ENCODE measurements around the gene RAB39A. TPM values are rescaled to one million over a fixed set of nuclear protein-coding genes. Genes with fewer than 3 reads are reported as not detected.
"Not testable (repeated sequence)": the region's sequence is repeated elsewhere in the genome, so short reads cannot be mapped to it uniquely, and the experiment has no call there.

RAB39A gene
- total RNA-seq (not detected in 2 replicates), polyA plus RNA-seq (not detected in 2 replicates), polyA minus RNA-seq (ENCODE audit: low replicate concordance) (not detected in 2 replicates)
- not detected in 2 replicates for polyA plus RNA-seq (2012)

GRCh38 chr11:107928046-107928766 is at the start of gene RAB39A:
TSS of gene RAB39A (plus strand) at chr11:107928448. CDS start at chr11:107928569, 121 bp downstream.
- H4K20me1 ChIP-seq (ENCODE audit: control insufficient read depth, extremely low read depth, insufficient read depth, low read length): no peaks in the 10 kb centered on the region
- H3K4me1 ChIP-seq (ENCODE audit: control insufficient read depth, extremely low read depth, insufficient read depth, low read length): no peaks in the 10 kb centered on the region
- TF ChIP-seq EZH2 (IDR thresholded peaks at IDR 0.05; ENCODE audit: low read length, missing control alignments): no peak
- no peak for TF ChIP-seq CTCF (conservative IDR thresholded peaks at IDR 0.05 in 1 of 2, IDR thresholded peaks at IDR 0.05 in 1 of 2; ENCODE audit: low read depth in 1 of 2, low read length in 2 of 2)

GRCh38 chr11:107881471-107881870 is 46.8 kb upstream of the RAB39A start:
- not testable (repeated sequence) for H3K4me1 ChIP-seq (ENCODE audit: control insufficient read depth, extremely low read depth, insufficient read depth, low read length); H3K9ac ChIP-seq (ENCODE audit: insufficient read depth, low read length); H3K27ac ChIP-seq (ENCODE audit: insufficient read depth, low read length); H3K4me2 ChIP-seq (ENCODE audit: extremely low read depth, insufficient read depth, low read length); H2AFZ ChIP-seq (ENCODE audit: low read length); H3K79me2 ChIP-seq (ENCODE audit: control insufficient read depth, insufficient read depth, low read length); H3K4me3 ChIP-seq (replicated peaks in 1 of 4; ENCODE audit: control extremely low read depth in 1 of 4, insufficient read depth in 1 of 4, low read depth in 3 of 4, low read length in 4 of 4); H4K20me1 ChIP-seq (ENCODE audit: control insufficient read depth, extremely low read depth, insufficient read depth, low read length); H3K36me3 ChIP-seq (ENCODE audit: control insufficient read depth, insufficient read depth, low read length); H3K27me3 ChIP-seq (ENCODE audit: control insufficient read depth, insufficient read depth, low read length); H3K9me3 ChIP-seq (ENCODE audit: control insufficient read depth, insufficient read depth, low read depth, low read length)
- peak in 1 of 2 donors; percentile 49 for DNase-seq (ENCODE audit: low read depth in 2 of 2)

More at GRCh38 chr11:107928046-107928766, at the start of gene RAB39A:
- Histone ChIP-seq H3K27me3 (ENCODE audit: control insufficient read depth, insufficient read depth, low read length) (peaks cover 6% of the 10 kb centered on the region), H2AFZ (ENCODE audit: low read length) (no peak within 1 kb of the TSS), H3K79me2 (ENCODE audit: control insufficient read depth, insufficient read depth, low read length) (no peaks in the 10 kb centered on the region), H3K27ac (ENCODE audit: insufficient read depth, low read length) (no peak within 1 kb of the TSS), H3K4me2 (ENCODE audit: extremely low read depth, insufficient read depth, low read length) (peak within 1 kb of the TSS; percentile 71), H3K36me3 (ENCODE audit: control insufficient read depth, insufficient read depth, low read length) (no peaks in the 10 kb centered on the region), H3K9me3 (ENCODE audit: control insufficient read depth, insufficient read depth, low read depth, low read length) (no peaks in the 10 kb centered on the region), H3K4me3 (replicated peaks in 1 of 4; ENCODE audit: control extremely low read depth in 1 of 4, insufficient read depth in 1 of 4, low read depth in 3 of 4, low read length in 4 of 4) (peak within 1 kb of the TSS in 3 of 4 experiments; percentile 12 to 40 (median 34)), H3K9ac (ENCODE audit: insufficient read depth, low read length) (no peak within 1 kb of the TSS)
- DNase-seq (ENCODE audit: low read depth in 2 of 2): peak; percentile 86 to 91

- Histone ChIP-seq H3K27ac (ENCODE audit: insufficient read depth, low read length) (no peak overlapping the region), H3K4me2 (ENCODE audit: extremely low read depth, insufficient read depth, low read length) (no peak overlapping the region), H4K20me1 (ENCODE audit: control insufficient read depth, extremely low read depth, insufficient read depth, low read length) (no peaks in the 10 kb centered on the region), H3K9ac (ENCODE audit: insufficient read depth, low read length) (no peak overlapping the region), H3K9me3 (ENCODE audit: control insufficient read depth, insufficient read depth, low read depth, low read length) (no peaks in the 10 kb centered on the region), H3K27me3 (ENCODE audit: control insufficient read depth, insufficient read depth, low read length) (no peaks in the 10 kb centered on the region), H3K4me1 (ENCODE audit: control insufficient read depth, extremely low read depth, insufficient read depth, low read length) (no peaks in the 10 kb centered on the region), H3K36me3 (ENCODE audit: control insufficient read depth, insufficient read depth, low read length) (no peaks in the 10 kb centered on the region), H3K79me2 (ENCODE audit: control insufficient read depth, insufficient read depth, low read length) (no peaks in the 10 kb centered on the region), H3K4me3 (replicated peaks in 1 of 4; ENCODE audit: control extremely low read depth in 1 of 4, insufficient read depth in 1 of 4, low read depth in 3 of 4, low read length in 4 of 4) (no peak overlapping the region), H2AFZ (ENCODE audit: low read length) (no peak overlapping the region)
- no peak for DNase-seq (ENCODE audit: low read depth in 2 of 2)
- TF ChIP-seq CTCF (conservative IDR thresholded peaks at IDR 0.05 in 1 of 2, IDR thresholded peaks at IDR 0.05 in 1 of 2; ENCODE audit: low read depth in 1 of 2, low read length in 2 of 2) (no peak), EZH2 (IDR thresholded peaks at IDR 0.05; ENCODE audit: low read length, missing control alignments) (no peak)
Observed at GRCh38 chr11:107882095-107882820, 46.0 kb upstream of the RAB39A start.
